ENCODE data around the gene ZNF644. TPM values are rescaled to one million over a fixed set of nuclear protein-coding genes. Genes with fewer than 3 reads are reported as not detected.

Gene ZNF644
- total and polyA plus RNA-seq, 7 donors, result 16.3 to 35.6 (median 27.5) TPM

DNA sequence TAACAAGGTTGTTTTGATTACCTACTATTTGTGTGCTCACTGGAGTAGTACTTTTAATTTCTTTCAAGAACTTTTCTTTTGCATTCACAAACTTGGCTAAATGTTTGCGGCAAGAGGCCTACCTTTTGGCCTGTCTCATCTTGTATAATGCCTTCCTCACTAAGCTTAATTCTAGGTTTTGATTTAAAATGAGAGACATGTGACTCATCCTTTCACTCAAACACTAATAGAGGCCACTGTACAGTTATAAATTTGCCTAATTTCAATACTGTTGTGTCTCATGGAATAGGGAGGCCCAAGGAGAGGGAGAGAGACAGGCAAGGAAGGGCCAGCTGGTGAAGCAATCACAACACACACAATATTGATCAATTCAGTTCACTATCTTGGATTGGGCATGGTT lies 66.1 kb downstream of the ZNF644 start:
- Histone ChIP-seq H3K9me3 (no peaks in the 10 kb centered on the region), H3K27ac (no peak overlapping the region), H3K36me3 (ENCODE audit: insufficient read depth in 1 of 2, low read depth in 1 of 2) (no peaks in the 10 kb centered on the region), H3K4me3 (no peak overlapping the region), H3K4me1 (peaks cover 36% of the 10 kb centered on the region), H3K27me3 (ENCODE audit: insufficient read depth in 3 of 3, low read length in 2 of 3) (no peaks in the 10 kb centered on the region)
- 97 to 100% (median 100%) methylated on average over 1 of the region's 1 CpG for WGBS, 3 donors
- DNase-seq, result no peak
- TF ChIP-seq, protein P1, sequence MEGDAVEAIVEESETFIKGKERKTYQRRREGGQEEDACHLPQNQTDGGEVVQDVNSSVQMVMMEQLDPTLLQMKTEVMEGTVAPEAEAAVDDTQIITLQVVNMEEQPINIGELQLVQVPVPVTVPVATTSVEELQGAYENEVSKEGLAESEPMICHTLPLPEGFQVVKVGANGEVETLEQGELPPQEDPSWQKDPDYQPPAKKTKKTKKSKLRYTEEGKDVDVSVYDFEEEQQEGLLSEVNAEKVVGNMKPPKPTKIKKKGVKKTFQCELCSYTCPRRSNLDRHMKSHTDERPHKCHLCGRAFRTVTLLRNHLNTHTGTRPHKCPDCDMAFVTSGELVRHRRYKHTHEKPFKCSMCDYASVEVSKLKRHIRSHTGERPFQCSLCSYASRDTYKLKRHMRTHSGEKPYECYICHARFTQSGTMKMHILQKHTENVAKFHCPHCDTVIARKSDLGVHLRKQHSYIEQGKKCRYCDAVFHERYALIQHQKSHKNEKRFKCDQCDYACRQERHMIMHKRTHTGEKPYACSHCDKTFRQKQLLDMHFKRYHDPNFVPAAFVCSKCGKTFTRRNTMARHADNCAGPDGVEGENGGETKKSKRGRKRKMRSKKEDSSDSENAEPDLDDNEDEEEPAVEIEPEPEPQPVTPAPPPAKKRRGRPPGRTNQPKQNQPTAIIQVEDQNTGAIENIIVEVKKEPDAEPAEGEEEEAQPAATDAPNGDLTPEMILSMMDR (IDR thresholded peaks at IDR 0.05), result no peak
- ATAC-seq, result no peak
- intact Hi-C loops (cut with DNase I), result loop anchor here in 1 of 2 donors (5.0 to 10.0 kb wide), 2 partner anchors 33 to 371 kb away; no protein-coding TSS in a partner anchor

DNA sequence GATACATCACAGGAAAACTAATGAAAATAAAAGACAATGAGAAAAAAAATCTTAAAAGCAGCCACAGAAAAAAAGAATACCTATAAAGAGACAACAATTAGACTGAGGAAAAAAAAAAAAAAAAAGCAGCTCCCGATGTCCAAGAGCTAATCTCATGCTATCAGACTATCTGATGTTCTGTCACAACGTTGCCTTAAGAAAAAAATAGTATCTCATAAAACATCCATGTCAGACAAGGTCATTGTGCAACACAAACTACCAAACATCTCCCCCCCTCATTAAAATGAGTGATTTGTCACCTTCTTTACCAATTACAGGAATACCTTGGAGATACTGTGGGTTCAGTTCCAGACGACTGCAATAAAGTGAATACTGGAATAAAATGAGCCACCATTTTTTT lies 68.9 kb downstream of the ZNF644 start:
- TF ChIP-seq, protein P1 (IDR thresholded peaks at IDR 0.05), result no peak
- ATAC-seq, result peak in 1 of 4 donors; percentile 42
- intact Hi-C loops (cut with DNase I), result loop anchor here in 1 of 2 donors (10.0 kb wide), 1 partner anchor 368 kb away; no protein-coding TSS in a partner anchor
- H3K4me1 ChIP-seq, result peaks cover 25% of the 10 kb centered on the region
- no peak for DNase-seq
- no peaks in the 10 kb centered on the region for H3K36me3 ChIP-seq (ENCODE audit: insufficient read depth in 1 of 2, low read depth in 1 of 2)
- WGBS, 3 donors, result 62 to 73% (median 69%) methylated on average over 3 of the region's 3 CpGs
- no peaks in the 10 kb centered on the region for H3K9me3 ChIP-seq
- H3K27me3 ChIP-seq (ENCODE audit: insufficient read depth in 3 of 3, low read length in 2 of 3), result no peaks in the 10 kb centered on the region
- H3K4me3 ChIP-seq, result no peak overlapping the region
- no peak overlapping the region for H3K27ac ChIP-seq

DNA sequence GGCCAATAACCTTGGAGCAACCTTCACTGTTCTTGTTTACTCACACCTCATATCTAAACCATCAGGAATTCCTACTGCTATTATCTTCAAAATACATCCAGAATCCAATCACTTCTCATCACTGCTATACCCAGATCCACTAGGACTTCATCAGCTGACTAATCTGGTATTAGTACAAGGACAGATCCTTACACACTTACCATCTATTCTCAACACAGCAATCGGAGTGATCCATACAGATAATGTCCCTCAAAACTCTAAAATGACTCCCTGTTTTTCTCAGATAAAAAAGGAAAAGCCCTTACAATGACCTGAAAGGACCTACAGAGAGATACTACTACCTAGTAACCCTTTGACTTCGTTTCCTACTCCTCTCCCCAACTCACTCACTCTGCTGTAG lies 70.8 kb downstream of the ZNF644 start:
- no peaks in the 10 kb centered on the region for H3K36me3 ChIP-seq (ENCODE audit: insufficient read depth in 1 of 2, low read depth in 1 of 2)
- no peaks in the 10 kb centered on the region for H3K9me3 ChIP-seq
- H3K4me3 ChIP-seq, result no peak overlapping the region
- ATAC-seq (peak in 1 of 4 donors; percentile 25), DNase-seq (no peak)
- peaks cover 27% of the 10 kb centered on the region for H3K4me1 ChIP-seq
- intact Hi-C loops (cut with DNase I), result loop anchor here in 1 of 2 donors (10.0 kb wide), 1 partner anchor 366 kb away; no protein-coding TSS in a partner anchor
- TF ChIP-seq, protein P1 (IDR thresholded peaks at IDR 0.05), result no peak
- H3K27me3 ChIP-seq (ENCODE audit: insufficient read depth in 3 of 3, low read length in 2 of 3), result no peaks in the 10 kb centered on the region
- WGBS, 3 donors, result 87 to 94% (median 93%) methylated on average over 2 of the region's 2 CpGs
- no peak overlapping the region for H3K27ac ChIP-seq

DNA sequence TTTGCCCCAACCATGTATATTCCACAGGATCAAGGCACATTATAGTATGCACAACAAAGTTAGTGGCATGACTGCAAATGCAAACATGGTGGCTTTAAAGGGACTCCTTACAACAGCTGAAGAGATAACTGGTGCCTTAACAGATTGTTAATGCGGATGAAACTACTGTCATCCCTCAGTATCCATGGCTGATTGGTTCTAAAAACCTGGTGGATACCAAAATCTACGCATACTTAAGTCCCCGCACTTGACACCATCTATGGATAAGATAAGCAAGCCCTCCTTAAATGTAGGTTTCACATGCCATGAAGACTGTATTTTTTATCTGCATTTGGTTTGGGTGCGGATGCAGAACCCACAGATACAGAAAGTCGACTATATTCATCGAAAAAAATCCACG lies 73.5 kb downstream of the ZNF644 start:
- TF ChIP-seq, protein P1 (IDR thresholded peaks at IDR 0.05), result no peak
- ATAC-seq, result no peak
- DNase-seq, result no peak
- intact Hi-C loops (cut with DNase I), result no loop called here
- Histone ChIP-seq H3K9me3 (no peaks in the 10 kb centered on the region), H3K27ac (no peak overlapping the region), H3K4me1 (peaks cover 27% of the 10 kb centered on the region), H3K27me3 (ENCODE audit: insufficient read depth in 3 of 3, low read length in 2 of 3) (no peaks in the 10 kb centered on the region), H3K36me3 (ENCODE audit: insufficient read depth in 1 of 2, low read depth in 1 of 2) (peaks cover 0 to 4% of the 10 kb centered on the region in 2 donors), H3K4me3 (no peak overlapping the region)
- WGBS, 3 donors, result 97% methylated on average over 7 of the region's 7 CpGs

DNA sequence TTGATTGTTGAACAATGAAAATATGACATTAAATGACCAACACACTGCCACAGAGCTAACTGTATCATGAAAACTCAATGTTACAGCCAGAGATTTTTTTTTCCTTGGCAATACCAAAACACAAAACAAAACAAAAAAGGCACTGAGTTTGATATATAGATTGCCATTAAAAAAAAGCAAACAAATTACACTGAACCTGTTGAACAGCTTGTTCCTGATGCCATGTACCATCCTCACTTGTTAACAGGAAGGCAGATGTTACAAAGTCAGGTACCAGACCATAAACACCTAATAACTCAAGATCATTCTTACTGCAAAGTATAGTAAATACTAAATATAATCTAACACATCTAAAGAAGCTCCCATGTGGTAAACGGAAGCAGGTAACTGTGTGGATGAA lies 75.2 kb downstream of the ZNF644 start:
- Histone ChIP-seq H3K27me3 (ENCODE audit: insufficient read depth in 3 of 3, low read length in 2 of 3) (no peaks in the 10 kb centered on the region), H3K27ac (no peak overlapping the region), H3K9me3 (no peaks in the 10 kb centered on the region), H3K36me3 (ENCODE audit: insufficient read depth in 1 of 2, low read depth in 1 of 2) (peaks cover 0 to 4% of the 10 kb centered on the region in 2 donors), H3K4me1 (peaks cover 17% of the 10 kb centered on the region), H3K4me3 (no peak overlapping the region)
- intact Hi-C loops (cut with DNase I), result no loop called here
- no peak for ATAC-seq
- 84 to 98% (median 87%) methylated on average over 1 of the region's 1 CpG for WGBS, 3 donors
- DNase-seq, result no peak
- TF ChIP-seq, protein P1 (IDR thresholded peaks at IDR 0.05), result no peak

Data from psoas muscle (tissue), 8 donors.